T follicular helper cell (primary cell): ENCODE results near the gene FAM216B.
"Not testable (repeated sequence)": the region's sequence is repeated elsewhere in the genome, so short reads cannot be mapped to it uniquely, and the experiment has no call there.

ENCODE experiments used
- DNase-seq: peaks from one replicate; pipeline ENCODE4 v3.0.0-alpha.2; 2020; ENCODE audit warnings: low read depth

The FAM216B gene

DNA sequence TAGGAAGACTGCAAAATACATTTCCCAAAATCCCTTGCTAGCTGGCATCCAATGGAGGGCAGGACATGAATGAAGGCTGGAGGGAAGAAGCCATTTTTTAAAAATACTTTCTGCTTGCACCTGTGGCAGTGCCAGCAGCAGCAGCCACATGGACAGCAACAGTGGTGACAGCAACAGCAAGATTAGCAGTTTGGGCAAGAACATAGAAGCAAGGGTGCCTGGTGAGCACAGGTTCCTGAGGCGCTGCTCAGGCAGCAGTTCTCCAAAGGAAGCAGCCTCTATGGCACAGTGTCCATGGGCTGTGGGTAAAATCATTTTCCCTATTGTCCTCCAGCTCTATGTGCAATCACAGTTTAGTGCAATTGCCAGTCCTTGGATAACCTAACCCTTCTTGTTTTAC, 1.3 kb upstream of the FAM216B start:
- DNase-seq, result no peak

GRCh38 chr13:42786715-42787114, 5.3 kb downstream of the FAM216B start:
- no peak for DNase-seq

DNA sequence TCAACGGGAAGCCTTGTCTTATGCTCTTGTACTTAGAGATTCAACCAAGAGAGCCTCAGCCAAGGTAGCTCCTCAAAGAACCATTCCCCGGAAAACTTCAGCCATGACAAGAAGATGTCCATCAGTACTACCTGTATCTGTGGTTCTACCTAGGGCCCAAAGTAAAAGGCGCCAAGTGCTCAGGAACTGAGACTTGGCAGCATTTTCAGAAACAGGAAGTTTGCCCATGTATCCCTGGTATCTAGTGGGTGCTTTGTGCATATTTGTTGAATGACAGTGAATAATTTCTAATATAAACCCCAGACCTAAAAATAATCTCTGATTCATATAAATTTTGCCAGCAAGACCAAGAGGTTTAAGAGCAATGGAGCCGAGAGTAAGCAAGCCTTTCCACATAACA, 7.2 kb downstream of the FAM216B start:
- DNase-seq, result no peak

GRCh38 chr13:42792154-42792553, 10.8 kb downstream of the FAM216B start:
- DNase-seq, result no peak

DNA sequence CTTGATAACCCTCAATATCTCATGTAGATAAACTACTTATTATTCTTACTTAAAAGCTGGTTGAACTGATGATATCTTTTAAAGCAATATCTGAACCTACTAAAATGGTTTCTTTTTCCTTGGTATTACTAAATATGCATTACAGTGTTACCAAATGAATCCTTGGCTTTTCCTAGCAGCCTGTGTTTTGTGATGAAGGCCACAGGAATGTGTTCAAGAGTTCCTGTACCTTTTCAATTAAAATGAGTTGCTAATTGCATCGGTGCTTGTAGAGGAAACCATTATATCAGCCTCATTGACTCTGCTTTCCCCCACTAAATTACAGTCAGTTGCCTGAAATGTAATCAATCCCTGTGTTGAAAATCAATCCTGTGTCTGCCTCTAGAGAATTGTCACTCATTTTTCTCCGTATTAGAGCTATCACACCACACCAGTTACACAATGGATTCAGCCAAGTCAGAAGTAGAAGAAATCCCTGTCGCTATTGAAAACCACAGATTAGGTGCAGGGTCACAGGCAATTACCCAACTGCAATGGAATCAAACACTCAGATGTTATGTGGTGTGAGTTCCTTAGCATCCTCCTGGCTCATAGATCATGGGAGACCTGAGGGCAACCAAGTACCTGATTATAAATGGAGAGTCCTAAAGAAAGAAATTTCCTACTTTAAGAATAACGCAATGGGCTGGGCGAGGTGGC, 13.3 kb downstream of the FAM216B start:
- no peak for DNase-seq

GRCh38 chr13:42795666-42796065, 14.3 kb downstream of the FAM216B start:
- no peak for DNase-seq

- no peak for DNase-seq
Observed at GRCh38 chr13:42796747-42797356, 15.5 kb downstream of the FAM216B start.

DNA sequence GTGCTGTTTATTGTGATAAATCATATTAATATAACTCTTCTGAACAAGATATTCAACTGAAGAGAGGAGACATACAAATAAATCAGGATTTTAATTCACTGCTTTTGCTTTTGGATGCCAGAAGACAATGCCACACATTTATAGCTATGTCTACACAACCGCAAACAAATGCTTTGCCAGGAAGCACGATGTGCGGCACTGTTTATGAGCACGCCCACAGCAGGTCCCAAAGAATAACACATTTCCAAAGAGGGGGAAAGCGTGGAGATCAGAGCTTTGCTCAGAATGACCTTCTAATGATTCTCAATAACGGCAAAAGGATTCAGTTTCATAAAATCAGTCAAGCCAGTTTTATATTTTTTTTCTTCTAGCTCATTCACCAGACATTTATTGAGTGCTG, 16.7 kb downstream of the FAM216B start:
- no peak for DNase-seq

- DNase-seq, result no peak
Observed at GRCh38 chr13:42800109-42800643, 18.8 kb downstream of the FAM216B start.

- DNase-seq, result no peak
Observed at GRCh38 chr13:42803563-42804204, 22.3 kb downstream of the FAM216B start.

DNA sequence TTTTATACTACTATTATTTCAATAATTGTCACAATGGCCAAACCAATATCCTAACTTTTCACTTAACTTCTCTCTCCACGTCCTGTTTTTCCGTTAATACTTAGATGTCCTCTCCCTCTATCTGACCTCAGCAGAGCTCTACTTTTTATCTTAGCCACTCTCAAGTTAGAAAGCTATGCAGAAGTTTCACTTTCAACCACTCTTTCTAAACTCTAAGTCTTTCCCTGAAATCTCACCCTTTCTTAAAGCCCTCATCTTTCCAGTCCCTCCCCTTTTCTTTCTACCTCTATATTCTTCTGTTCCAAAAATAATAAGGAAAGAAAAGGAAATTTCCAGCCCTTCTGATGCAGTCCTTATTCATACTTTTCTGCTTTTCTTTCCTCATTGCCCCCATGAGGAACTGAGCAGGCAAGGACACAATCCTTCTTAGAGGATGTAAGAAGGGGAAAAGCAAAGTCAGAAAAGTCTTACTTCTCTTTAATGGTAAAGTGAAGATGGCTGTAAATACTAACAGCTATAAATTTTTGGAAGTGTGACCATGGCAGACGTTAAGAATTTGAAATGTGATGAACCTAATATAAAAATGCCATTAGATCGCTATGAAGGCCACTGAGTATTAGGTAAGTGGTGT, 23.0 kb downstream of the FAM216B start:
- DNase-seq, result no peak

GRCh38 chr13:42807241-42807640, 25.9 kb downstream of the FAM216B start:
- no peak for DNase-seq

GRCh38 chr13:42807866-42808265, 26.5 kb downstream of the FAM216B start:
- DNase-seq, result no peak

DNA sequence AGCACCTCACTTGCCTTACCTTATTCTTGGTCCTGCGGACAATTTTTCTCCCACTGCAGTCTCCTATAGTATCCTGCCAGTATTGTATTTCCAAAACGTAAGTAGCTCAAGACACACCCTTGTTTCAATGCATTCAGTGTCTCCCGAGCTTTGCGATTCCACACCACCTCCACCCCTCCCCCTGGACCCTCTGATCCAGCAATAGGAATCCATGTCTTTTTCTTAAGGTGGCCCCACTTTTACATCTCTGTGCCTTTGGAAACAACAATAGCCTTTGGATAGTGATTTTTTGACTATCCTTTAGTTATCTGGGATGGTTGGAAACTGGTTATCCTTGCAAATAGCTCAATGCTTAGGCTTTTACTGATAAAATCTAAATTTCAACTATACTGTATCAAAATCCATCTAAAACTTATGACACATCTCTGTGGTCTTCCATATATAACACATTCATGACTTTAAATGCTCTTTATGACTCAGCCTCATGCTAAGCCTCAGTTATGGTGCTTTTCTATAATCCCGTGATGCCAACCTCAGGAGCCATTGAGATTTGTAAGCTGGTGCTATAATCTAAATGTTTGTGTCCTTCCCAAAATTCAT, 27.1 kb downstream of the FAM216B start:
- no peak for DNase-seq

DNA sequence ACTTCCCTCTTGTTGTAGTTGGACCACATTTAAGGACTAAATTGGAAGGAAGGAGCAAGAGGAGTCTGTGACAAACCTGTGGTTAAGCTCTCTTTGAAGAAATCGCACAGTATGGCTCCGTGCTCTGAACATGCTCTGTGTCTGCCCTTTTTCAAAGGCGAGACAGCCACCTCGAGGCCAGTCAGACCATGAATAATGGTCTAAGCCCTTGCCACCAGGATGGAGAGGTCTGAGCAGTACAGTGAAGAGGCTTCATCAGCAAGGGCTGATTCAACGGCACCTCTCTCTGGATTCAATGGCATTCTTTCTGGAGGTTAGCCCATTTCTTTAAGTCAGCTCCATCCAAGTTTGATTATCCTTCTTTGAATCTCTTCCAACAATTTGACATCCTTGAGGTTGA, 30.9 kb downstream of the FAM216B start:
- no peak for DNase-seq

DNA sequence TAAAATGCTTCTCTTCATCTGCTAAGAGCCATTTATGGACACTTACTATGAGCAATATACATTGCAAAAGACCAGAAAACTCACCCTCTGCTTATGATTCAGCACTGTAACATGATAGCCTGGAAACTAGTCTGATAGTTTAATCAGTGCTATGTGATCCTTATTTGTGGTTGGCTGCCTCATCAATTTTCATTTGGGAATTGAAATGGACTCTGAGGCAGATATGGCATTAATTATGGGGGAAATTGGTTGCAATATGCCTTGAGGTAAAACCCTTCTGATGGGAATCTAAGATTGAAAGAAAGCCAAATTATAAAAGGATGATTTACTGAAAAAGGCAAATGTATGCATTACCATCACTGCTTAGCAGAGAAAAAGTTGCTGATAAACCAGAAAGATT, 33.5 kb downstream of the FAM216B start:
- no peak for DNase-seq

GRCh38 chr13:42815681-42816080, 34.3 kb downstream of the FAM216B start:
- no peak for DNase-seq

DNA sequence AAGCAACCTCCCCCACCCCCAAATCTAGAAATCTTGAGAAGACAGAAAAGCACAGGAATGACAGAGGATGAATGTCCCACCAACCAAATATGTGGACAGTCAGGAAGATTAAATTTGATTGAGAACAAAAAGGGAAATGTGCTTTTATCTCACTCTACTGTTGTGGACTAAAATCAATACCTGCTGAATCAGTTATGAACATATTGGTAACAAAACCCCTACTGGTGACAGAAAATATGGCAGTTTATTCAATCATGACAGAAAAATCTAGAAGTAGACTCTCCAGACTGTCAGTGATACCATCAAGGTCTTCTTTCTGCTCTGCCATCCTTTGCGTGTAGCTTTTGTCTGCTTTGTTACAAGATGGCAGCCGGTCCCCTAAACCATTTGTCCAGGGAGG, 35.2 kb downstream of the FAM216B start:
- DNase-seq, result no peak

GRCh38 chr13:42819687-42820086, 38.3 kb downstream of the FAM216B start:
- not testable (repeated sequence) for DNase-seq

- DNase-seq, result no peak
Observed at GRCh38 chr13:42820451-42820850, 39.1 kb downstream of the FAM216B start.

DNA sequence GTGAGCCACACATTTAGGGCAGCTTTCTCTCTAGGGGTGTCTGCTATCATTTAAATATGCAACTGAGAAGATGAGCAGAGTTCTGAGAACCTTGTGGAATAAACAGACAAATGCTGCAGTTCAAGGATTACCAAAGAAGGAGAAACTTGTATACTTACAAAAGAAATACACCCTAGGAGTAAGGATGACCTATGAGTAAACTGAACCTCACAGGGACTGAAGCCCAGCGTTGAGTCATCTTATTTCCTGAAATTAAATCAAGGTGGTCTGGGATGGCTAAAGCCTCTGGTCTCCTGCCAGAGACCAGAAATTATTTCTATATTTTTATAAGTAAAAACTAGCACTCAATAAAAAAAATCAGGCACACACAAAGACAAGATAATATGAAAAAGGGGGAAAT, 40.1 kb downstream of the FAM216B start:
- DNase-seq, result no peak
